Liver (tissue), 9 donors: ENCODE results near the gene EPB41L2. TPM values are rescaled to one million over a fixed set of nuclear protein-coding genes. Genes with fewer than 3 reads are reported as not detected.

Experiments
- DNase-seq: peaks from one replicate; pipeline ENCODE4 v3.0.0-alpha.2; 2017; ENCODE audit warnings: low spot score
- H3K27ac ChIP-seq, 2 donors: one replicate each; pipeline ENCODE4 v1.7.0; 2013; ENCODE audit warnings: inconsistent platforms in 2 of 2, low read length in 2 of 2, control low read depth in 1 of 2, low read depth in 1 of 2, mild to moderate bottlenecking in 1 of 2
- H3K27me3 ChIP-seq, 4 donors: one replicate each; pipeline versions ENCODE4 v1.6.1 to v1.7.0; 2013; ENCODE audit warnings: low read length in 3 of 4, inconsistent platforms in 1 of 4, mild to moderate bottlenecking in 1 of 4, moderate library complexity in 1 of 4; ENCODE audit not compliant: control insufficient read depth in 4 of 4, insufficient read depth in 4 of 4
- H3K36me3 ChIP-seq, 4 donors: one replicate each; pipeline versions ENCODE4 v1.6.1 to v1.7.0; 2013; ENCODE audit warnings: low read length in 3 of 4, mild to moderate bottlenecking in 3 of 4, low read depth in 1 of 4, moderate library complexity in 1 of 4; ENCODE audit not compliant: control insufficient read depth in 4 of 4, insufficient read depth in 3 of 4
- H3K4me1 ChIP-seq, 4 donors: one replicate each; pipeline versions ENCODE4 v1.6.1 to v1.7.0; 2013; ENCODE audit warnings: low read length in 3 of 4, mild to moderate bottlenecking in 3 of 4, moderate library complexity in 1 of 4; ENCODE audit not compliant: control insufficient read depth in 4 of 4, insufficient read depth in 4 of 4
- H3K4me3 ChIP-seq, 3 donors: one replicate each; pipeline versions ENCODE4 v1.6.1 to v1.7.0; 2013; ENCODE audit warnings: low read length in 3 of 3, control low read depth in 1 of 3, low read depth in 1 of 3, mild to moderate bottlenecking in 1 of 3
- H3K9ac ChIP-seq, 2 donors: one replicate each; pipeline ENCODE4 v1.7.0; 2013; ENCODE audit warnings: low read length in 2 of 2, mild to moderate bottlenecking in 2 of 2, moderate library complexity in 2 of 2, control low read depth in 1 of 2, low read depth in 1 of 2
- H3K9me3 ChIP-seq, 4 donors: one replicate each; pipeline versions ENCODE4 v1.6.1 to v1.7.0; 2013; ENCODE audit warnings: low read length in 3 of 4; ENCODE audit not compliant: control insufficient read depth in 4 of 4
- EGR1 ChIP-seq, 2 donors: IDR thresholded peaks; 2 replicates each; pipeline ENCODE4 v1.6.1; 2016 to 2018; ENCODE audit warnings: antibody characterized with exemption in 2 of 2, low read depth in 2 of 2
- FOXA1 ChIP-seq: IDR thresholded peaks from 2 replicates; pipeline ENCODE4 v1.6.1; 2016; ENCODE audit warnings: antibody characterized with exemption
- GABPA ChIP-seq, 2 donors: IDR thresholded peaks in 1 of 2; conservative IDR thresholded peaks in 1 of 2; 2 replicates each; pipeline ENCODE4 v1.6.1; 2016; ENCODE audit warnings: antibody characterized with exemption in 2 of 2, mild to moderate bottlenecking in 1 of 2, moderate library complexity in 1 of 2
- HNF4A ChIP-seq, 2 donors: conservative IDR thresholded peaks; 2 replicates each; pipeline ENCODE4 v1.6.1; 2016; ENCODE audit warnings: antibody characterized with exemption in 2 of 2, mild to moderate bottlenecking in 2 of 2
- JUND ChIP-seq, 2 donors: IDR thresholded peaks; 2 replicates each; pipeline ENCODE4 v1.6.1; 2016; ENCODE audit warnings: antibody characterized with exemption in 2 of 2
- NR2F2 ChIP-seq: IDR thresholded peaks from 2 replicates; pipeline ENCODE4 v1.6.1; 2016; ENCODE audit warnings: antibody characterized with exemption
- RXRA ChIP-seq, 2 donors: IDR thresholded peaks; 2 replicates each; pipeline ENCODE4 v1.6.1; 2017 to 2018; ENCODE audit warnings: antibody characterized with exemption in 2 of 2, mild to moderate bottlenecking in 1 of 2
- TAF1 ChIP-seq: conservative IDR thresholded peaks from 2 replicates; pipeline ENCODE4 v1.6.1; 2016; ENCODE audit warnings: antibody characterized with exemption, mild to moderate bottlenecking
- YY1 ChIP-seq: IDR thresholded peaks from 2 replicates; pipeline ENCODE4 v1.6.1; 2016; ENCODE audit warnings: antibody characterized with exemption, mild to moderate bottlenecking
- WGBS: extraction: QIAGEN DNeasy Blood & Tissue Kit; methylation state at CpG from one replicate; pipeline ENCODE4 v1.1.7; 2013; 5-methylcytosine and 5-hydroxymethylcytosine counted together
- polyA plus RNA-seq, 2 donors: library from polyadenylated mRNA; stranded (reverse) in 1 of 2; unstranded in 1 of 2; fragments of 200-250 nt in 1 of 2; fragments of >200 nt in 1 of 2; fragmentation: Nextera tagmentation in 1 of 2; extraction: Ambion mirVana in 1 of 2; gene quantifications; one replicate each; pipeline versions ENCODE4 v1.2.1 to v1.2.3, GENCODE V29; 2013 to 2015
- total RNA-seq, 2 donors: library from RNA; depleted of rRNA; stranded (reverse); fragments of >200 nt; gene quantifications; one replicate each; pipeline ENCODE4 v1.2.3, GENCODE V29; 2014
- TF ChIP-seq, protein P1 (sequence below): IDR thresholded peaks from 2 replicates; pipeline ENCODE4 v1.6.1; 2016; ENCODE audit warnings: antibody characterized with exemption
- TF ChIP-seq, protein P2 (sequence below): IDR thresholded peaks from 2 replicates; pipeline ENCODE4 v1.6.1; 2016; ENCODE audit warnings: antibody characterized with exemption, mild to moderate bottlenecking
- TF ChIP-seq, protein P3 (sequence below): fragments of 150-350 bp; IDR thresholded peaks from 2 replicates; pipeline ENCODE4 v1.5.1; 2017; ENCODE audit warnings: improper control_type of control experiment, low read depth, low read length; ENCODE audit not compliant: missing input control
- donor health status: healthy.
- donor health status: healthy.
- donor health status: healthy.
- donor health status: healthy.
- donor health status: healthy.

The EPB41L2 gene
- total and polyA plus RNA-seq, 4 donors = 10.0 to 43.3 (median 18.7) TPM

DNA sequence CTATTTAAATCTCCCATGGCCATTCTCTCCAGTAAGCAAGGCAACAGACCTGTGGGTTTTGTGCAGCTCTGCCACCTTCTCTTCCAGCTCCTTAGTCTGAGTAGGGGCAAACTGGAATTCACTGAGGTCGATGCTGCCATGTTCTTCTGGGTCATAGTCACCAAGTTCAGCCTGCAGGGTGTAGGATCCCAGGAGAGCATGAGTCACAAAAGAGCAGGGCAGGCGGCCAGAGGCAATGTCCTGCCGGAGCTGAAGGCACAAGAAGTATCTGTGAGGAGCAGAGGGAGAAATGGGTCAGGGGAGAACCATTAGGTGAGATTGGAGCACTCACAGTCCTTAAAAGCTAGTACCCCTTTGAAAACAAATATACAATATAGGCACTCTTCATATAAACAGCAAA lies 162.1 kb downstream of the EPB41L2 start:
- Histone ChIP-seq H3K4me3 (no peak overlapping the region), H3K27ac (no peak overlapping the region), H3K4me1 (peaks cover 0 to 2% (median 0%) of the 10 kb centered on the region in 4 donors), H3K9ac (no peak overlapping the region), H3K36me3 (peaks cover 0 to 2% (median 0%) of the 10 kb centered on the region in 4 donors), H3K9me3 (no peaks in the 10 kb centered on the region), H3K27me3 (no peaks in the 10 kb centered on the region)
- 88% methylated on average over 3 of the region's 3 CpGs for WGBS
- TF ChIP-seq JUND (IDR thresholded peaks at IDR 0.05) (no peak), GABPA (IDR thresholded peaks at IDR 0.05 in 1 of 2, conservative IDR thresholded peaks at IDR 0.05 in 1 of 2) (no peak), TAF1 (no peak), NR2F2 (no peak), EGR1 (IDR thresholded peaks at IDR 0.05; ENCODE audit: low read depth in 2 of 2) (no peak), RXRA (IDR thresholded peaks at IDR 0.05) (no peak), HNF4A (conservative IDR thresholded peaks at IDR 0.05) (no peak), YY1 (no peak), FOXA1 (no peak)
- TF ChIP-seq, protein P1, sequence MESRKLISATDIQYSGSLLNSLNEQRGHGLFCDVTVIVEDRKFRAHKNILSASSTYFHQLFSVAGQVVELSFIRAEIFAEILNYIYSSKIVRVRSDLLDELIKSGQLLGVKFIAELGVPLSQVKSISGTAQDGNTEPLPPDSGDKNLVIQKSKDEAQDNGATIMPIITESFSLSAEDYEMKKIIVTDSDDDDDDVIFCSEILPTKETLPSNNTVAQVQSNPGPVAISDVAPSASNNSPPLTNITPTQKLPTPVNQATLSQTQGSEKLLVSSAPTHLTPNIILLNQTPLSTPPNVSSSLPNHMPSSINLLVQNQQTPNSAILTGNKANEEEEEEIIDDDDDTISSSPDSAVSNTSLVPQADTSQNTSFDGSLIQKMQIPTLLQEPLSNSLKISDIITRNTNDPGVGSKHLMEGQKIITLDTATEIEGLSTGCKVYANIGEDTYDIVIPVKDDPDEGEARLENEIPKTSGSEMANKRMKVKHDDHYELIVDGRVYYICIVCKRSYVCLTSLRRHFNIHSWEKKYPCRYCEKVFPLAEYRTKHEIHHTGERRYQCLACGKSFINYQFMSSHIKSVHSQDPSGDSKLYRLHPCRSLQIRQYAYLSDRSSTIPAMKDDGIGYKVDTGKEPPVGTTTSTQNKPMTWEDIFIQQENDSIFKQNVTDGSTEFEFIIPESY = no peak
- TF ChIP-seq, protein P2, sequence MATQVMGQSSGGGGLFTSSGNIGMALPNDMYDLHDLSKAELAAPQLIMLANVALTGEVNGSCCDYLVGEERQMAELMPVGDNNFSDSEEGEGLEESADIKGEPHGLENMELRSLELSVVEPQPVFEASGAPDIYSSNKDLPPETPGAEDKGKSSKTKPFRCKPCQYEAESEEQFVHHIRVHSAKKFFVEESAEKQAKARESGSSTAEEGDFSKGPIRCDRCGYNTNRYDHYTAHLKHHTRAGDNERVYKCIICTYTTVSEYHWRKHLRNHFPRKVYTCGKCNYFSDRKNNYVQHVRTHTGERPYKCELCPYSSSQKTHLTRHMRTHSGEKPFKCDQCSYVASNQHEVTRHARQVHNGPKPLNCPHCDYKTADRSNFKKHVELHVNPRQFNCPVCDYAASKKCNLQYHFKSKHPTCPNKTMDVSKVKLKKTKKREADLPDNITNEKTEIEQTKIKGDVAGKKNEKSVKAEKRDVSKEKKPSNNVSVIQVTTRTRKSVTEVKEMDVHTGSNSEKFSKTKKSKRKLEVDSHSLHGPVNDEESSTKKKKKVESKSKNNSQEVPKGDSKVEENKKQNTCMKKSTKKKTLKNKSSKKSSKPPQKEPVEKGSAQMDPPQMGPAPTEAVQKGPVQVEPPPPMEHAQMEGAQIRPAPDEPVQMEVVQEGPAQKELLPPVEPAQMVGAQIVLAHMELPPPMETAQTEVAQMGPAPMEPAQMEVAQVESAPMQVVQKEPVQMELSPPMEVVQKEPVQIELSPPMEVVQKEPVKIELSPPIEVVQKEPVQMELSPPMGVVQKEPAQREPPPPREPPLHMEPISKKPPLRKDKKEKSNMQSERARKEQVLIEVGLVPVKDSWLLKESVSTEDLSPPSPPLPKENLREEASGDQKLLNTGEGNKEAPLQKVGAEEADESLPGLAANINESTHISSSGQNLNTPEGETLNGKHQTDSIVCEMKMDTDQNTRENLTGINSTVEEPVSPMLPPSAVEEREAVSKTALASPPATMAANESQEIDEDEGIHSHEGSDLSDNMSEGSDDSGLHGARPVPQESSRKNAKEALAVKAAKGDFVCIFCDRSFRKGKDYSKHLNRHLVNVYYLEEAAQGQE = no peak
- TF ChIP-seq, protein P3, sequence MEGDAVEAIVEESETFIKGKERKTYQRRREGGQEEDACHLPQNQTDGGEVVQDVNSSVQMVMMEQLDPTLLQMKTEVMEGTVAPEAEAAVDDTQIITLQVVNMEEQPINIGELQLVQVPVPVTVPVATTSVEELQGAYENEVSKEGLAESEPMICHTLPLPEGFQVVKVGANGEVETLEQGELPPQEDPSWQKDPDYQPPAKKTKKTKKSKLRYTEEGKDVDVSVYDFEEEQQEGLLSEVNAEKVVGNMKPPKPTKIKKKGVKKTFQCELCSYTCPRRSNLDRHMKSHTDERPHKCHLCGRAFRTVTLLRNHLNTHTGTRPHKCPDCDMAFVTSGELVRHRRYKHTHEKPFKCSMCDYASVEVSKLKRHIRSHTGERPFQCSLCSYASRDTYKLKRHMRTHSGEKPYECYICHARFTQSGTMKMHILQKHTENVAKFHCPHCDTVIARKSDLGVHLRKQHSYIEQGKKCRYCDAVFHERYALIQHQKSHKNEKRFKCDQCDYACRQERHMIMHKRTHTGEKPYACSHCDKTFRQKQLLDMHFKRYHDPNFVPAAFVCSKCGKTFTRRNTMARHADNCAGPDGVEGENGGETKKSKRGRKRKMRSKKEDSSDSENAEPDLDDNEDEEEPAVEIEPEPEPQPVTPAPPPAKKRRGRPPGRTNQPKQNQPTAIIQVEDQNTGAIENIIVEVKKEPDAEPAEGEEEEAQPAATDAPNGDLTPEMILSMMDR = no peak
- DNase-seq = no peak

DNA sequence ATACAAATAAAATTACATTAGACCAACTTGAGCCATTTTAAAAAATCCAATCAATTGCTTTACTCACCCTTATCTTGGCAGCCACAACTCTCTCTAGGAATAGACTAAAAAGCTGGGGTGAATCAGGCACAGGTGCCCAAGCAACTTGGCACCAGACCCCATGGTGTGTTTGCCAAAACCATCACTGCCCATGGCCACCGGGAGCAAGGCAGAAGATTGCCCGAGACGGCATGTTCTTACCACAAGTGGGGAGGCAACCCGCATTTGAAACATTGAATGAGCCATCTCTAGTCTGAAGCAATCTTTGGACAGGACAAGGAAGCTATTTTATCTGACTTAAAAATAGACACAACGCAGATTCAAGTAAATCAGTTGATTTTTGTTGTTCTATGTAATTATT lies 166.8 kb downstream of the EPB41L2 start:
- 88% methylated on average over 5 of the region's 5 CpGs for WGBS
- TF ChIP-seq GABPA (IDR thresholded peaks at IDR 0.05 in 1 of 2, conservative IDR thresholded peaks at IDR 0.05 in 1 of 2) (no peak), HNF4A (conservative IDR thresholded peaks at IDR 0.05) (no peak), FOXA1 (no peak), EGR1 (IDR thresholded peaks at IDR 0.05; ENCODE audit: low read depth in 2 of 2) (no peak)
- Histone ChIP-seq H3K27ac (no peak overlapping the region), H3K4me1 (no peaks in the 10 kb centered on the region), H3K4me3 (no peak overlapping the region), H3K27me3 (no peaks in the 10 kb centered on the region), H3K36me3 (peaks cover 0 to 2% (median 0%) of the 10 kb centered on the region in 4 donors), H3K9me3 (no peaks in the 10 kb centered on the region), H3K9ac (no peak overlapping the region)
- DNase-seq = no peak
